Fibroblast of skin of scalp (primary cell): ENCODE measurements around the gene WNT4.

Experiments
- DNase-seq: peaks from one replicate; pipeline ENCODE4 v3.0.0-alpha.2; 2013

The WNT4 gene

DNA sequence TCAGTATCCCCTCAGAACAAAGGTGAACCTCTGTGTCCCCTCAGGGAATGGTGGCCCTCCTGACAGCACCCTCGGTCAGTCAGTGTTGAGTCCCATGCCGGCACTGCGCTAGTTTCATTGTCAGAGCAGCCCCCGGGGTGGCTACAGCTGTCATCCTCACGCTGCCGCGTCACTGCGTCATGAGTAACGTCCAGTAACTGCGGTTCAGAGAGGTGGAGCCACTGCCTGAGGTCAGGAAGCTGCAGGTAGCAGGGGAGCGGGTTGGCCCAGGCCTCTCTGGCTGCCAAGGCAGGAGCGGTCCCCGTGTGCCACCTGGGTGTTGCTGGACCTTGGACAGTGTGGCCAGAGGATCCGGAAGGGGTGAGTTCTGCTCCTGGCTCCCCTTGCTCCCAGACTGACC is 20.2 kb upstream of the WNT4 start:
- DNase-seq, result no peak

DNA sequence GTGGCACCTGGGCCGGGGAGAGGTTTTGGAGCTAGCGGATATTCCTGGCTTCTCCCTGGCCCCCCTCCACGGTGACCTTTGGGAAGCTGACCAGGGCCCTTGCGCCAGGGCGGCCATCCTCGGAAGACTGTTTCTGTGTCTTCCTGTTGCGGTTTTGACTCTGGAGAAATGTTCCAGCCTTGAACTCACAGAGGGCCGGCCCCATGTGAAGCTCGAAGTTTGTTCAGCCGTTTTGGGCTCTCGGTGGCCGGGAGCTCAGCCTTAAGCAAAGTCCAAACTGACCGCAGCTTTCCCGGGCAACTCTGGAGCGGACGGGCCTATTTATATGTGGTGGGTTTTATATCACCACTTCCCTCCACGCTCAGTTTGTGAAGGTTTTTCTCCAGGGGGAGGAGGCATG is 17.0 kb upstream of the WNT4 start:
- no peak for DNase-seq

DNA sequence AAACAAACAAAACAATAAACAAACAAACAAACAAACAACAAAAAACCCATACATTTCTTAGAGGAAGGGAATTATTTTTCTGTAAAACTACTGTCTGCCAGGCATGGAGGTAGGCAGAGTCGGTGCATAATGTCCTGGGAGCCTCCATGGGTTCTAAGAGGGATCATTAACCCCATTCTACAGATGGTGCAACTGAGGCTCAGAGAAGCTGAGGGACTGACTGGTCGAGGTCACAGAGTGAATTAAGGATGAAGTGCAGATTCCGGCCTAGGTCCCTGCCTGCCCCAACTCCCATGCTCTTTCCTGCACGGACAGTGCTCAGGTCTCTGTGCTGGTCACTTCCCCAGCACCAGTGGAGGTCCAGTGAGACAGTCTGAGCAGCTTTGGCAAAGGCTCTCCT is 15.8 kb upstream of the WNT4 start:
- no peak for DNase-seq

DNA sequence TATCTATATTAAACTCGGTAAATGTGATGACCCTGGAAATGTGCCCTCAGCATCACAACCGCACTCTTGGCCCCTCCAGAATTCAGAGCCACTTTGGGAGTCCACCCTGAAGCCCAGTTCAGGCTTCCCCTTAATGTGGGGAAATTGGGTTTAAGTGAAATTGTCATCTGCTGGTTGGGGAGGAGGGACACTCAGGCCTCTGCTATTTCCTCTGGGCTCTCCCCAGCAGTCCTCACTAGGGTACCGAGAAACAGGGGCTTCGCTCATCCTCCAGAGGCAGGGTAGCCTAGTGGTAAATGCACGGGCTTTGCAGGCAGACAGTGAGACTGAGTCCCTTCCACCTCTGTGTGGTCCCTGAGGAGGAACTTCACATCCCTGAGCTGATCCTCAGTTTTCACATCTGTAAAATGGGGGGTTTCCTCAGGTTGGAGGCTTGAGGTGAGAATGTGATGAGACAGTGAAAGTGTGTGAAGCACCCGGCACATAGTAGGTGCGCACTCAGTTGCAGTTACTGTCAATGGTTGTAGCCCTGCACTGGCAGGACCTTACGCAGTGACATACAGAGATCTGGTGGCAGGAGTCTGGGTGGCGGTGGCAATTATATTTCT is 14.6 kb upstream of the WNT4 start:
- no peak for DNase-seq

DNA sequence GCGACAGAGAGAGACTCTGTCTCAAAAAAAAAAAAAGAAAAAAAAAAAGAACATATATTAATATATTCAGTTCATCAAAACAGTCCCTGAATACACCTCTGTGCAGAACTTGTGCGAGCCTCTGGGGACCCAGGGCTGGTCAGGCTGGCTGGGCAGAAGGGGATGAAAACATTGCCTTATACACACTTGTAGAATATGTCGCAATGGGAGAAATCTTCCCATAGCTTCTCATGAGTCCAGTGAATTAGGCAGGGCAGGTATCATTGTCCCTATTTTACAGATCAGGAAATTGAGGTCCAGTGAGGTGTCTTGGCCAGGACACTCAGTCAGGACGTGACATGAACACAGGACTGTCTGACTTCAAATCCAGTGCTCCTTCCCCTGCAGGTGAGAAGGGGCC is 12.6 kb upstream of the WNT4 start:
- no peak for DNase-seq

DNA sequence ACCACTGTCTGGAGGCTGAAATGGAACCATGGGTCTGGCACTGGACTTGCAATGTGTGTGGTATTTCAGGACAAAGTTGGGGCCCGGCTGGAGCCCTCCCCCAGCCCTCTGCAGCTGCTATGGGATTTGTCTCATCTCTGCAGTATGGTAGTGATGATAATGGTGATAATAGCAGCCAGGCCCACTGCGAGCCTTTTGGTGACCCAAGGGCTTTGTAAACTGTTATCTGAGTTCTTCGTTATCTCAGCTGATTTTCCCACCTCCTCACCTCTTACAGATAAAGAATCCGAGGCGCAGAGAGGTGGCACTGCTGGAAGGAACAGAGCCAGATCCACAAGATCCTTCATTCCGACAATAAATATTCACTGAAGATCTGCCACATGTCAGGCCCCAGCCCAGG is 11.7 kb upstream of the WNT4 start:
- no peak for DNase-seq

DNA sequence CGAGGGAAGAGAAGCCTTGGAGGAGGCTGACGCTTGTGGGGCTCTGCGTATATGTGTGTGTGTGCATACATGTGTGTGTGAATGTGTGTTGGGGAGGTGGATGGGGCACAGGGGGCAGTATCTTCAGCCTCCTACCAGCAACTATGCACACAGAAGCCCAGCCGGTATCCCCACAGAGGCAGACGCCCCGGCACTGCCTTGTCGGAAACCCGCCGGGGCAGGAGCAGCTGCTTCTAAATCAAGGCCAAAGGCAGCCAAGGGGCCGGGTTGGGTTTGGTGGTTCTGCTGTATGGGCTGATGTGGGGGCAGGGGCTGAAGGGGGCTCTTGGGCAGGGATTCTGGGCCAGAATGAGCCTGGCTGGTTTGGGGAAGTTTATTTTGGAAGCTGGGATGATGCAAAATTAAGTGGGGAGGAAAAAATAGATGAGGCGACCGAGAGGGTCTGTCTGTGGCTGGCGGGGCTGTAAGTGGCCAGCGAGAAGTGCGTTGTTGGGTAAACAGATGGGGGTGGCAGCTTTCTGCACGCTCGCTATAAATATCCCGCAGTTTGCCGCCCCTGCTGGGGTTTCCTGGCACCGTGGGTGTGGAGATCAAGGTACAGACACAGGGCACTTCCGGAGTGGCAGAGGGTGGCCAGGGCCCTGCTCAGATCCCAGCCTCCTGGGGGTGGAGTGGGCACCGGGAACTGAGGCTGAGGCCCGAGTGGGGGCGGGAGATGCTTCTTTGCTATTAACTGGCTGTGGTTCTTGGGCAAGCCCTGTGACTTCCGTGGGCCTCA is 11.0 kb upstream of the WNT4 start:
- DNase-seq, result no peak

DNA sequence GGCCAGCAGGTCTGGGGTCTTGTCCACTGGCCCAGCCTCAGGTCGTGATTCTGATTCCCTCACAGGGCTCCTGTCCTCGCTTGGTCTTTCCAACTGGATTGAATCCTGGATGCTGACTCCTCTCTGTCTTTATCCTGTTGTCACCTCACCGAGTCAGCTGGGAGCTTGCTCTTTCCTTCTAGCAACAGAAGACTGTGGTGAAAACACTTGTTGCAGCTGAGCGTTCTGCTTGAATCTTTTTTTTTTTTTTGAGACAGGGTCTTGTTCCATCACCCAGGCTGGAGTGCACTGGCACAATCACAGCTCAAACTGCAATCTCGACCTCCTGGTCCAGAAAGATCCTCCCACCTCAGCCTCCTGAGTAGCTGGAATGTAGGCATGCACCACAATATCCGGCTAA is 8.0 kb upstream of the WNT4 start:
- no peak for DNase-seq

DNA sequence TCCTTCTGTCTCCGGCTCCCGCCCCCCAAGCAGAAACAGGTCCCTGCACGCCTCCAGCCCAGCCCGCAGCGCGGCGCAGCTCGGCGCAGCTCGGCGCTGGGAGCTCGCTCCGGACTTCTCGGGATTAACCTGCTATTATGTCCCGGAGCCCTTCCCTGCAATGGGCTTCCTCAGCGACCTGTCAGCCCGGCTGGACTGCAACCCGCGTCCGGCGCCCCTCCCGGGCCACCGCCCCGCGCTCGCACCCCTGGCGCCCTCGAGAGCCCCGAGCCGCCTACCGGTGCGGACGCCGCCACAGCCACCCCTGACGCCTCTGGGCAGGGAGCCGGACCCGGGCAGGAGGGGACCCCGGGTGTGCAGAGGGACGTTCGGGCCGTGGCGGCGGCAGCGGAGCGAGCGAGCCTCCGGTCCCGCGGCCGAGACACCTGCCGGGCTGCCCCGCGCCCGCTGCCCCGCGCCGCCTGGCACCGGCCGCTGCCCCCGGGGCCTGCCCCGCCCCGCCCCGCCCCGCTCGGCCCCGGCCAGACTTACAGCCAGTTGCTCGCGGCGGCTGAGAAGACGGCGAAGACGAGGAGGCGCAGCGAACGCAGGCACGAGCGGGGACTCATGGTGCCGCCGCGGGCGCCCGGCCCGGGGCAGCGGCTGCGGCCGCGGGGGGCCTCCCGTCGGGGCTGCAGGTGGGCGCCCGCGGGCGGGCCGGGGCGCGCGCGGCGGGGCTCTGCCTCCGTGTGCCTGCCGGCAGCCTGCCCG is 407 bp downstream of the WNT4 start:
- no peak for DNase-seq

DNA sequence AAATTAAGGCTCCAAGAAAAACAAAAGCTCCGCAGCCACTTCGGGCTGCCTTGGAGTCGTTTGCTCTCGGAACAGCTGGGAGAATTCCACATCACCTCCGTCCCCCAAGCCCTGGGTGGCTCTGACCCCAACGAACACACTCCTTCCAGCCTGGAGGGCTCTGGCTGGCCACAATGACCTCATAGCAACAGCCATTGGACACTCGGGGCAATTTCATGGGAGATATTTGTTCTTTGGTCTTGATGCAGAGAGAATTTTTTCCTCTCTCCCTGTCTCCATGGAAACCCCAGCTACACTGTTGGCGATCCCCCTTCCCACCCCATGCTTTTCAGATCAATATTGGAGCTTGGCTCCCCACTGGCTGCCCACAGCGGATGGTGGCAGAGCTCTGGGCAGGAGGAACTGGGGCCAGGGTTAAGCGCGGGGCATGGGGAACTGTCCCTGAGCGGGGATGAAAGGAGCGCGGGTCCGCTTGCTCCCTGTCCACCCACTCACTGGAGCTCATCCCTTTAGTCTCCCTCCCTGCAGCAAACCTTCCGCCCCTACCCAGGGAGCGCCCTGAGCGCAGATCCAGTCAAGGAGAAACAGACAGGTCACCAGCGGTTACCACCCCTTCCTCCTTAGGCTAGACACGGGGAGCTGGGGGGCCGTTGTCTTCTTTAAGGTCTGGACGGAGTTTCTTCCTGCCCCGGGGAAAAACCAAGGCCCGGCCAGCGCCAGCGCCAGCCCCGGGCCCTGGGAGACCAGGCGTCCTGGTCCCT is 1.2 kb downstream of the WNT4 start:
- DNase-seq, result no peak

DNA sequence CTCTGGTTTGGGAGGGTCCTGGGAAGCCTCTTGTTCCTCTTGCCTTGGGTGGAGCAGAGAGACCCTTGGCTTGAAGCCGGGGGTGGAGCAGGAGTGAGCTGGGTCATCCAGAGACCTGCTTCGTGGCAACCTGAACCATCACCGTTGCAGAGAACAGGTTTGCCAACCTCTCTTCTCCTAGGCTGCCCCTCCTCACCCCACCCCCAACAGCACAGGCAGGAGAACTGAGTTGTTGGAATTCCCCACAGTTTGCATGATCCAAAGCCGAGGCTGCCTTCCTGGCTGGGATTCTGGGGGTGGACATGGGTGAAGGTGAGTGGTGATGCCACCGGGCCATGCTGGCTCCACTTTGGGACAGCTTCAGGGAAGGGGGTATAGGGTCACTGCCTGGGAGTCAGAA is 2.2 kb downstream of the WNT4 start:
- DNase-seq, result no peak

DNA sequence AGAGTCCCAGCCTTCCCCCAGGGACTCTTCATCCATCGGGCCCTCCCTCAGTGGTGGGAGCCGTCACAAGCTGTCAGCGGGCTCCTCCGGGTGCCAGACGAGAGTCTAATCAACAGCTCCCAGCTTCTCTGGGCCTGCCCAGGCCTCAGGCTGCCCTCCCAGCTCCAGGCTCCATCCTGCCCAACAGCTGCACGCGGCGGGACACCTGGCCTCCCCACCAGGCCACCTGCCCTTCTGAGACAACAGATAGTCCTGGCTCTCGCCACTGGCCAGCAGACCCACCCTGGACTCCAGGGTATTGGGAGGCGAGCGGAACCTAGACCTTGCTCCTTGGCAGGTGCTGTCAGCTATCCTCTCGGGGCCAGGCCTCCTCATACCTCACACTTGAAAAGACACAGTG is 3.1 kb downstream of the WNT4 start:
- no peak for DNase-seq

DNA sequence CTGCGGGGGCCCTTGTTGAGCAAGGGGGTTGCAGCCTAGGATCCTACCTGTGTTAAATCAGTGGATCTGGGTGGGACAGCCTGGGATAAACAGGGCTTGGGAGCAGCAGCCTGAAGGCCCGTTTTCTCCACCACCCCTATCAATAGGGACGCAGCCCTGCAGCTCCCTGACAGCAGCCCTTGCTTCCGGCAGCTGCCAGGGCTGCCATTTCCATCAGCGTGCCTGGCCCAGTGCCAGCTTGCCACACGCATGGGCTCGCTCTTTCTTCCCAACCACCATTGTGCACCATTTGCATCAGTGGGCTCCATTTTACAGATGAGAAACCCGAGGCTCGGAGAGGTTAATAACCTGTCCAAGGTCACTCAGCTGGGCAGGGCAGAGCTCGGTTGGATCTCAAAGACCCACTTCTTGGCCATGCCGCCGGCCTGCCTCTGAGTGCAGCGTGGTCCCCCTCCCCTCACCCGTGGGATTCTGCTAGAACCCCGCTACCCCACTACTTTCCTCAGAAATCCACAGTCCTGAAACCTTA is 3.8 kb downstream of the WNT4 start:
- DNase-seq, result no peak

DNA sequence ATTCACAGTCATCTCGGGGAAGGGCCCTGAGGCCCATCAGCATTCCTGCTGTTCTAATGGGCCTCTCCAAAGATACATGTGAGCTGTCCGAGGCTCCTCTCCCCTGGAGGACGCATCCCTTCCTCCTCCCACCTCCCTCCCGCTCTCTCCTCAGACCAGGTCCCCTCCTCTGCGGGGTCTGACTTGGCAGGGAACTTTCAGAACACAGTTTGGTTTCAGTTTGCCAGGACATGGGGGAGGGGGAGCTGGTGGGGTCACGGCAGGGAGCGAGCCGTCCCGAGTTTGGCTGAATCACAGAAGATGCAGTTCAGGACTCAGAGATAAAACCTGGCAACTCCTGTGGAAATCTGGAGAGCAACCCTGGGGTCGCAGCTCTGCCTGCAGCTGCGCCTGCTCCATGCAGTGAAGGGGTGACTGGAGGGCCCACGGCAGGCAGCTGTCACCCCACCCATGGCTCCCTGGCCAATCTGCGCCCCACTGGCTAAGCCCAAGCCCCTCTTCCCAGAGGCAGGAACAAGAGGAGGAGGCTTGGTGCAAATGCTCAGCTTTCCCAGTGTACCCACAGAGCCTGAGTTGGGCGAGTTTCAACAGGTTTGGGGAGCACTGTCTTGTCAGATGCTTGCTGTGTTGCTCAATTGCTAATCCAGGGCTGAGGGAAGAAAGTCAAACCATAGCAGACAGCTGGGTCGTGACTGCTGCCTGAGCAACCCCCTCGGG is 5.7 kb downstream of the WNT4 start:
- no peak for DNase-seq

DNA sequence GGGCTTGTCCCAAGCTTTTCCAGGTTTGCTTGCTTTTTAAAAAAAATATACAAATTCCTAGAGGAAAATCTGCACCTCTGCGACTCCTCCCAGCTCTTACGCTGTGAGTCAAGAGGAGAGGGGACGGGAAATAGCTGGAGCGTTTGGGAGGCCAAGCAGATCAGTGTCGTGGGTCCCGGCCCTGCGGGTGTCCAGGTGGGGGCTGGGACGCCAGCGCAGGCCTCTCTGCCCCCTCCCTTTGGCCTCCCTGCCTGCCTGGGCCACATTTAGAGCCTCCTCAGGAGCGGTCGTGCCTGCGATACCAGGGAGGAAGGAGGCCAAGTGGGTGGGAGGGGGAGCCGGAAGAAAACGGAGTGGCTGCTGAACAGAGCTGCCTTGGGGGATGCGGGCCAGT is 9.0 kb downstream of the WNT4 start:
- DNase-seq, result no peak

DNA sequence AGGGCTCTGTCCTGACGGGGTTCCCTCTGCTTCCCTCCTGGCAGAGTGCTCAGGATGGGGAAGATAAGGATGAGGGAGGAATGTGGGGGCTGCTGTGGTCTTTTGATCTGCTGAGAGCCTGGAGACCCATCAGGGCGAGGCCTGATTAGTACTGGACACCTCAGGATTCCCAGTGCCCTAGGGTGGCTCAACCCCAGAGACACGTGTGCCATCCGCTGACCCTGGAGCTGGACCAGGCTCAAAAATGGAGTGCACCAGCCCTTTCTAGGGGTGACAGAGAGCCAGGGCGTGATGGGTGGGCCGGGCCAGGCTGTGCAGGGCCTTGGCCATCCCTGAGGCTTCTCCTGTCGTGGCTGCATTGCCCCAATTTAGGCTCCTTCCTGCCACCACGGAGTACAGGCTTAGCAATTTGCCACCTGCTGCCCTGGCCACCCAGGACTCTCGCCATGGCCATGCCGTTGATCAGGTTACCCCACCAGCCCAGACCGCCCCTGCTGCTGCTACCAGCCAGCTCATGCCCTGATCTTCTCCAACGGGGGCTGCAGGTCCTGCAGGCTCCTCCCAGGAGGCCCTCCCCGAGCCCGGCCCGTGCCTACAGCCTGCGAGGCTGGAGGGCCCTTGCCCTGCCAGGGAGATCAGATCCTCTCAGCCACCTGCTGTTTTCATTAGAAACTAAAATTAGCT is 9.5 kb downstream of the WNT4 start:
- no peak for DNase-seq

DNA sequence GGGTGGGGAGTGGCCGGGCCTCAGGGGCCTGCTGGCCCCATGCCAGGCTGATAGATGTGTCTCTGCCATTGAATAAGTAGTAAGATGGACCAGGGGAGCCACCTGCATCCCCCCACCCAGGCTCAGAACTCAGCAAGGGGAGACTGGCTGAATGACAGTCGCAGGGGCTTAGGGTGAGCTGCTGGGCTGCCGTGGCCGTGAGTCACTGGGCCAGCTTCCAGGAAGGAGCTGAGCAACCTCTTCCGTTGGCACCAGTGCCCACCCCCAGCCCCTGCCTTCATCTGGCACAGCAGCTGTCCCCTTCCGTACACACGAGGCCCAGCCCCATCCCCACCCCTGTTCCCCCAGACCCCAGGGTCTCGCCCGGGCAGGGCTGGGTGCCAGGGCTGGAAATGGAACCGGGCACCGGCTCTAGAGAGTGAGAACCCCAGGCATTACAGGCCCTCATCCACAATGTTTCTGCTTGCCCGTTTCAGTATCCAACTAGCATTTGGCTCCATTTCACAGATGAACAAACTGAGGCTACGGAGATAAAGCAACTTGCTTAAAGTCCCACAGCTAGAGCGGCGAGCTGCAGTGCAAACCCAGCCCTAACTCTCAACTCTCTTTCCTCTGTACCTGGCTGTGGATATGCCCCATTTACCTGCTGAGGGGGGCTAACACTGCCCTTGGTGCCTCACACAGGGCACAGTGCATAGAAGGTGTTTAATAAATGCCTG is 10.2 kb downstream of the WNT4 start:
- DNase-seq, result peak; percentile 67

DNA sequence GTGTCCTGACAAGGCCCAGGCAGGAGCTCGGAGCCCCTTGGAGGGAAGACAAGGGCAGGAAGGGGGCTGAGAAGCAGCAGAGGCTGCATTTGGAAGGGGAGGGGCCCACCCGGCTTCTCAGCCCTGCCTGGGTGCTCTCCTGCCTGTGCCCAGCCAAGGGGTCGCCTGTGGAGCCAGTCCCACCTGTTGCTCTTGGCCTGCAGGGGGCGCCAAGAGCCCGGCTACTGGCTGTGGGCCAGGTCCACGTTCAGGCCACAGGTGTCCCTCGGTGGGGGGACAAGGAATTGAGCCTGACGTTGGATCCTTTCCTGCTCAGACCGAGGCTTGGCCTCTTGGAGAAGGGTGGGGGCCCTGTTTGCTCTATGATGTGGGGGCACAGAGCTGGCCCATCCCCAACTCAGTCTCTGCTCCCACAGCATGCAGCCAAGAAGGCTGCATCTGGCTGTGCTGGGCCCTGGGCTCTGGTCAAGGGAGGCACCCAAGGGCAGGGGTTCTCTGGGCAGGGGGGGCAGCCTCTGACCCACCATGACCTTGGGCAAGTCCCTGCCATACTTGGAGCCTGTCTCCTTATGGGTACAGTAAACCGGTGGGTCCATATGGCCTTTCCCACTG is 10.9 kb downstream of the WNT4 start:
- DNase-seq, result no peak

DNA sequence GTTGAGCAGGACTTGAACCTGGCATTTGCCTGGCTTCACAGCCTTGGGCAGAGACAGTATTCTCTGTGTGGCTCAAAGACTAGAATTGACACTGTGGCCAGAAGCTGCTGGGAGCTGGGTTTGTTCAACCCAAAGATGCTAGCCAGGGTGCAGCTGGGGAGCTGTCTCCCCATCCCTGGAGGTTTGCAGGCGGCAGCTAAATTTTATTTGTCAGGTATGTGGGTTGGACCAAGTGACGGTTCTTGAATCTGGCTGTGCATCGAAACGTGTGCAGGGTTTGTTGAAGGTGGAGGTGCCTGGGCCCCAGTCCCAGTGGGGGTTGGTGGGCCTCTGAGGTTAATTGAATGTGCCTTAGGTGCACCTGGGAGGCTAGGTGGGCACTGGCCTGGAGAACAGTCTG is 11.8 kb downstream of the WNT4 start:
- DNase-seq, result no peak

DNA sequence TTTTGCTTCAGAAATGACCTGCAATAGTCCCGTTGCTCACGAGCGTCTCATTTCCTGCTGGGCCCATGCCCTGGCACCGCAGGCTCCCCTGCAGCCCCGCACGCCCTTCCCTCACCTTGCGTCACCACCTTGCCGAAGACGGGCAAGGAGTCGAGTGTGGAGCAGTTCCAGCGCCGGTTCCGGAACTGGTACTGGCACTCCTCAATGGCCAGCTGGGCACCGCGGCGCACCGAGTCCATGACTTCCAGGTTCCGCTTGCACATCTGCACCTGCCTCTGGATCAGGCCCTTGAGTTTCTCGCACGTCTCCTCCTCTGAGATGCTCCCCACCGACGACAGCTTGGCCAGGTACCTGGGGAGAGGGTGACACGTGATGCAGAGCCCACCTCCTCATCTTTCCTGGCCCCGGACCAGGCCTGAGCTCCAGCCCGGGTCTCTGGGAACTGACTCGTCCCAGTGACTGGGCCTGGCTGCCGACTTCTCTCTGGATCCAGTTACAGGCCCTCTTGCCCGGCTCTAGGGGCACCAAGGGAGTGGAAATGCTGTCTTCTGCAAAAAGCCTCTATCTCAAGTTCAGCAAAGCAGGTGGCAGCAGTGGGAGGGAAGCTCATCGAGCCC is 13.3 kb downstream of the WNT4 start:
- no peak for DNase-seq
